Endodermal cell (in vitro differentiated cells): ENCODE data around the gene ZSCAN16. TPM values are rescaled to one million over a fixed set of nuclear protein-coding genes. Genes with fewer than 3 reads are reported as not detected.
"Not testable (repeated sequence)": the region's sequence is repeated elsewhere in the genome, so short reads cannot be mapped to it uniquely, and the experiment has no call there.

ENCODE experiments used
- DNase-seq: peaks from one replicate; pipeline ENCODE4 v3.0.0-alpha.2; 2017
- H3K27ac ChIP-seq: 2 replicates; pipeline ENCODE4 v1.5.1; 2013; ENCODE audit warnings: mild to moderate bottlenecking, low read depth, low read length, moderate library complexity
- H3K27me3 ChIP-seq: 2 replicates; pipeline ENCODE4 v1.6.1; 2013; ENCODE audit warnings: mild to moderate bottlenecking, low read length, moderate library complexity; ENCODE audit not compliant: insufficient read depth, control insufficient read depth, poor library complexity, severe bottlenecking
- H3K36me3 ChIP-seq: 2 replicates; pipeline ENCODE4 v1.7.0; 2013; ENCODE audit warnings: mild to moderate bottlenecking, low read length, moderate library complexity; ENCODE audit not compliant: control insufficient read depth, insufficient read depth
- H3K4me1 ChIP-seq: one replicate; pipeline ENCODE4 v1.7.0; 2013; ENCODE audit warnings: low read length; ENCODE audit not compliant: control insufficient read depth, insufficient read depth
- H3K4me3 ChIP-seq: 2 replicates; pipeline ENCODE4 v1.5.1; 2013; ENCODE audit warnings: mild to moderate bottlenecking, low read length, moderate library complexity
- H3K9ac ChIP-seq: 2 replicates; pipeline ENCODE4 v1.6.1; 2013; ENCODE audit warnings: mild to moderate bottlenecking, low read length, moderate library complexity; ENCODE audit not compliant: poor library complexity, severe bottlenecking; ENCODE audit errors: extremely low read depth
- H3K9me3 ChIP-seq: 2 replicates; pipeline ENCODE4 v1.6.1; 2013; ENCODE audit warnings: mild to moderate bottlenecking, low read length, moderate library complexity; ENCODE audit not compliant: control insufficient read depth
- H3K27ac Mint-ChIP-seq: 2 replicates; pipeline ENCODE4 v1.8.0; 2020; ENCODE audit warnings: mixed read lengths
- H3K27me3 Mint-ChIP-seq: 2 replicates; pipeline ENCODE4 v1.8.0; 2021; ENCODE audit warnings: mild to moderate bottlenecking, mixed read lengths; ENCODE audit not compliant: insufficient read depth
- H3K36me3 Mint-ChIP-seq: 2 replicates; pipeline ENCODE4 v1.8.0; 2020; ENCODE audit warnings: low read depth, mixed read lengths
- H3K4me1 Mint-ChIP-seq: 2 replicates; pipeline ENCODE4 v1.8.0; 2020; ENCODE audit warnings: mixed read lengths
- H3K4me3 Mint-ChIP-seq: 2 replicates; pipeline ENCODE4 v1.8.0; 2020; ENCODE audit warnings: mild to moderate bottlenecking, moderate library complexity, mixed read lengths
- H3K9me3 Mint-ChIP-seq: 2 replicates; pipeline ENCODE4 v1.8.0; 2020; ENCODE audit warnings: mild to moderate bottlenecking, mixed read lengths
- WGBS, 2 experiments: methylation state at CpG; one replicate each; pipeline versions ENCODE4 v1.1.5 to v1.1.7; 2013; ENCODE audit warnings: missing lambda C conversion rate in 2 of 2, mixed read lengths in 1 of 2; ENCODE audit not compliant: insufficient coverage in 1 of 2, insufficient read length in 1 of 2; 5-methylcytosine and 5-hydroxymethylcytosine counted together
- long read RNA-seq, 4 experiments: library from polyadenylated mRNA in 2 of 4; library from RNA in 1 of 4; library from capped mRNA in 1 of 4; stranded (forward) in 3 of 4; unstranded in 1 of 4; transcript quantifications; one replicate each; pipeline ENCODE4 v2.0.0, GENCODE V29; 2020 to 2021; ENCODE audit warnings: inconsistent platforms in 1 of 4
- polyA plus RNA-seq, 2 experiments: library from polyadenylated mRNA; stranded (reverse); fragments of 50-300 nt; gene quantifications; one replicate each; pipeline ENCODE4 v1.2.3, GENCODE V29; 2013
- total RNA-seq, 2 donors: library from RNA; stranded (reverse); fragmentation: NEBNext Ultra II Directional in 1 of 2; extraction: Animal tissue kit (Norgen Biotek cat#: 25700) in 1 of 2; gene quantifications; 2 replicates in 1 of 2; 3 replicates in 1 of 2; pipeline ENCODE4 v1.2.1, GENCODE V29; 2021
- TF ChIP-seq, protein P1 (sequence below): fragments of 200-600 bp; sonication (generic); conservative IDR thresholded peaks from 2 replicates; pipeline ENCODE4 v1.5.0; 2021; ENCODE audit warnings: antibody characterized with exemption, mild to moderate bottlenecking

The ZSCAN16 gene
- 1 to 10 TPM; 6.0 to 7.4 TPM for total RNA-seq
- 6.1 TPM for polyA plus RNA-seq (2013, experiment 1 of 2)
- 5.2 TPM for polyA plus RNA-seq (2013, experiment 2 of 2)
- long read RNA-seq, experiment 1, partial matches to known transcripts, result 2 of 4 reads
- long read RNA-seq, experiment 1, other reads (novel, unspliced or antisense), result 1 of 4 reads
- long read RNA-seq, experiment 2, transcript ZSCAN16-201 (4 exons, 1,328 nt), result major isoform, 7 of 23 reads
- long read RNA-seq, experiment 2, partial matches to known transcripts, result 10 of 23 reads
- long read RNA-seq, experiment 2, other reads (novel, unspliced or antisense), result 6 of 23 reads
- long read RNA-seq, experiment 3, transcript ZSCAN16-201 (4 exons, 1,328 nt), result major isoform, 7 of 20 reads
- long read RNA-seq, experiment 3, partial matches to known transcripts, result 1 of 20 reads
- long read RNA-seq, experiment 3, other reads (novel, unspliced or antisense), result 12 of 20 reads
- long read RNA-seq, experiment 4, transcript ZSCAN16-201 (4 exons, 1,328 nt), result major isoform, 17 of 40 reads
- long read RNA-seq, experiment 4, partial matches to known transcripts, result 0 of 40 reads
- long read RNA-seq, experiment 4, other reads (novel, unspliced or antisense), result 23 of 40 reads

DNA sequence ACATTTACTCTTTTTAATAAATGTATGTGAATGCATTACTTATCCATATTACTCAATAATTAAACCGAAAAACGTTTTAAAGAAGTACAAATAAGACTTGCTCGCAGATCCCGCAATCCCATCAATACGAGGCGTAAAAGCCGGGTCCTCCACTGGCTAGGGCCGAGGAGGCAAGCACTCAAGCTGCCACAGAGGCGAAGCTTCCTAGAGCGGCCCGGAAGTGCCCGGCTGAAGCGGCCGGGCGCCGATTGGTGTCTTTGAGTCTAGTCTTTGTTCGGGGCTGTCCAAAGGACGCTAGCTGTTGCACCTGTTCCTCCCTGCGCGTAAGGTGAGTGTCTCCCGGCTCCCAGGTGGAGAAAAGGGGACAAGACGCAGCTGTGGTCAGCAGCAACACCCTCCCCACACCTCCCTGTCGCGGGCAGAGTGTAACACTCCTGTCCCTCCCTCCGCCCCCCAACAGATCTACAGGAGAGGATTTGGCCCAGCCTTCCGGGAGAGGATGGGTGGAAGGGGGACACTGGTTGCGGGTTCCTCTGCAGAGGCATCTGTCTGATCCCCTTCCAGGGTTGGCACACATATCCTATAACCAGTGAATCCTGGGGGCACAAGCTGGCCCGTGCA, at the start of gene ZSCAN16:
Gene ZSCAN16, plus strand, starts transcription at position 260 of the 621 bp plus-strand sequence. CDS start 835 bp downstream, outside the sequence.
- 48 to 51% methylated on average over 12 to 28 of the region's 28 CpGs for WGBS, 2 experiments
- Mint-ChIP-seq H3K36me3 (peaks cover 38% of the 10 kb centered on the region), H3K9me3 (no peaks in the 10 kb centered on the region), H3K27me3 (no peaks in the 10 kb centered on the region), H3K27ac (peak within 1 kb of the TSS; percentile 95), H3K4me3 (peak within 1 kb of the TSS; percentile 90), H3K4me1 (peaks cover 12% of the 10 kb centered on the region)
- H3K27ac ChIP-seq, result no peak within 1 kb of the TSS
- H3K4me1 ChIP-seq, result no peaks in the 10 kb centered on the region
- H3K36me3 ChIP-seq, result peaks cover 39% of the 10 kb centered on the region
- H3K4me3 ChIP-seq, result peak within 1 kb of the TSS; percentile 84
- H3K27me3 ChIP-seq, result no peaks in the 10 kb centered on the region
- peak; percentile 96 for DNase-seq
- TF ChIP-seq, protein P1, sequence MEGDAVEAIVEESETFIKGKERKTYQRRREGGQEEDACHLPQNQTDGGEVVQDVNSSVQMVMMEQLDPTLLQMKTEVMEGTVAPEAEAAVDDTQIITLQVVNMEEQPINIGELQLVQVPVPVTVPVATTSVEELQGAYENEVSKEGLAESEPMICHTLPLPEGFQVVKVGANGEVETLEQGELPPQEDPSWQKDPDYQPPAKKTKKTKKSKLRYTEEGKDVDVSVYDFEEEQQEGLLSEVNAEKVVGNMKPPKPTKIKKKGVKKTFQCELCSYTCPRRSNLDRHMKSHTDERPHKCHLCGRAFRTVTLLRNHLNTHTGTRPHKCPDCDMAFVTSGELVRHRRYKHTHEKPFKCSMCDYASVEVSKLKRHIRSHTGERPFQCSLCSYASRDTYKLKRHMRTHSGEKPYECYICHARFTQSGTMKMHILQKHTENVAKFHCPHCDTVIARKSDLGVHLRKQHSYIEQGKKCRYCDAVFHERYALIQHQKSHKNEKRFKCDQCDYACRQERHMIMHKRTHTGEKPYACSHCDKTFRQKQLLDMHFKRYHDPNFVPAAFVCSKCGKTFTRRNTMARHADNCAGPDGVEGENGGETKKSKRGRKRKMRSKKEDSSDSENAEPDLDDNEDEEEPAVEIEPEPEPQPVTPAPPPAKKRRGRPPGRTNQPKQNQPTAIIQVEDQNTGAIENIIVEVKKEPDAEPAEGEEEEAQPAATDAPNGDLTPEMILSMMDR, result no peak
- H3K9ac ChIP-seq, result peak within 1 kb of the TSS; percentile 39
- no peaks in the 10 kb centered on the region for H3K9me3 ChIP-seq

DNA sequence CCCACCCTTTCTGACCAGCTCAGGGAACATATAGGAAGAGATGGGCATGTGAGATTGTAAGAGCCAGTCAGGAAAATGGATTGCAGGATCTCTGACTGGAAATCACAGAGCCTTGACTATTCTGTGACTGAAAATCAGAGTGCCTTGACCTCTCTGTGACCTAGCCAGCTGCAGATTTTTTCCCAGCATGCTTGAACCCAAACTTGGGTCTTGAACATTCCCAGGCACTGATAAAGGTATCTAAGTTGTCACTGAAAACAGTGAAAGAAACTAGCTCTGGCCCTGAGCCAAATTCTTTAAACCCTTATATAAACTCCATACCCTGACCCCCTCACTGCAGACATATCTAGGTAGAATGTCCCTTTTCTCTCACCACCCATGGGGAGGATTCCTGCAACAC, 46.4 kb upstream of the ZSCAN16 start:
- Histone ChIP-seq H3K4me1 (no peaks in the 10 kb centered on the region), H3K9me3 (peaks cover 14% of the 10 kb centered on the region), H3K36me3 (no peaks in the 10 kb centered on the region), H3K27ac (no peak overlapping the region), H3K4me3 (no peak overlapping the region), H3K27me3 (peaks cover 28% of the 10 kb centered on the region), H3K9ac (no peak overlapping the region)
- Mint-ChIP-seq H3K4me3 (no peak overlapping the region), H3K4me1 (peaks cover 4% of the 10 kb centered on the region), H3K27ac (no peak overlapping the region), H3K36me3 (peaks cover 9% of the 10 kb centered on the region), H3K27me3 (peaks cover 32% of the 10 kb centered on the region), H3K9me3 (peaks cover 14% of the 10 kb centered on the region)
- no peak for DNase-seq
- TF ChIP-seq, protein P1, result no peak

DNA sequence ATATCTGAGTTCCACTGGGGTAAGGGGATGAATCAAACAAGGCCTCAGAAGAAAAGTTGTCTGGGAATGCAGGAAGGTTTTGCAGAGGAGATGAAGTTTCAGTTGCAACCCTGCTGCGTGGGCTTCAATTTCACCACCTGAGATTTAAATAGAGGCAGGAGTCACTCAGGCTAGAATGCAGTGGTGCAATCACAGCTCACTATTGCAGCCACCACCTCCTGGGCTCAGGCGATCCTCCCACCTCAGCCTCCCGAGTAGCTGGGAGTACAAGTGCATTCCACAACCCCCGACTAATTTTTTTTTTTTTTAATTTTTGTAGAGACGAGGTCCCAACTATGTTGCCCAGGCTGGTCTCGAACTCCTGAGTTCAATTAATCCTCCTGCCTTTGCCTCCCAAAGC, 45.6 kb upstream of the ZSCAN16 start:
- peaks cover 4% of the 10 kb centered on the region for H3K36me3 ChIP-seq
- H3K27ac ChIP-seq, result no peak overlapping the region
- peaks cover 20% of the 10 kb centered on the region for H3K27me3 ChIP-seq
- Mint-ChIP-seq H3K4me1 (peaks cover 4% of the 10 kb centered on the region), H3K9me3 (peaks cover 21% of the 10 kb centered on the region), H3K27ac (no peak overlapping the region), H3K36me3 (peaks cover 17% of the 10 kb centered on the region), H3K4me3 (no peak overlapping the region), H3K27me3 (peaks cover 24% of the 10 kb centered on the region)
- H3K4me1 ChIP-seq, result no peaks in the 10 kb centered on the region
- WGBS, 2 experiments, result 80 to 90% methylated on average over 3 to 6 of the region's 6 CpGs
- no peak overlapping the region for H3K9ac ChIP-seq
- no peak overlapping the region for H3K4me3 ChIP-seq
- TF ChIP-seq, protein P1, result no peak
- DNase-seq, result no peak
- H3K9me3 ChIP-seq, result peaks cover 14% of the 10 kb centered on the region

DNA sequence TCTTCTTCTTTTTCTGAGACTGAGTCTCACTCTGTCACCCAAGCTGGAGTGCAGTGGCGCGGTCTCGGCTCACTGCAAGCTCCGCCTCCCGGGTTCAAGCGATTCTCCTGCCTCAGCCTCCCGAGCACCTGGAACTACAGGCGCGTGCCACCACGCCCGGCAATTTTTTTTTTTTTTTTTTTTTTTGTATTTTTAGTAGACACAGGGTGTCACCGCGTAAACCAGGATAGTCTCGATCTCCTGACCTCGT, 44.1 kb upstream of the ZSCAN16 start, which contains the start of gene ZNF165:
Gene ZNF165, plus strand, starts transcription at position 188 of the 250 bp plus-strand sequence. CDS start 4,913 bp downstream, outside the sequence.
- H3K9me3 ChIP-seq, result peaks cover 14% of the 10 kb centered on the region
- 0% methylated on average over 2 to 14 of the region's 15 CpGs for WGBS, 2 experiments
- Mint-ChIP-seq H3K36me3 (peaks cover 27% of the 10 kb centered on the region), H3K4me3 (peak within 1 kb of the TSS; percentile 96), H3K27ac (peak within 1 kb of the TSS; percentile 100), H3K27me3 (peaks cover 18% of the 10 kb centered on the region), H3K9me3 (peaks cover 25% of the 10 kb centered on the region)
- H3K27me3 ChIP-seq, result peaks cover 12% of the 10 kb centered on the region
- peak within 1 kb of the TSS; percentile 90 for H3K9ac ChIP-seq
- H3K36me3 ChIP-seq, H3K4me1 ChIP-seq, H3K4me1 Mint-ChIP-seq, DNase-seq: not testable (repeated sequence)
- H3K27ac ChIP-seq, result peak within 1 kb of the TSS; percentile 80
- peak within 1 kb of the TSS; percentile 97 for H3K4me3 ChIP-seq
